ENCODE results near the gene ELAVL2.
"Not testable (repeated sequence)": the region's sequence is repeated elsewhere in the genome, so short reads cannot be mapped to it uniquely, and the experiment has no call there.

ELAVL2 gene

GRCh38 chr9:23728736-23729135, 97.3 kb downstream of the ELAVL2 start:
- TF ChIP-seq, protein P1, sequence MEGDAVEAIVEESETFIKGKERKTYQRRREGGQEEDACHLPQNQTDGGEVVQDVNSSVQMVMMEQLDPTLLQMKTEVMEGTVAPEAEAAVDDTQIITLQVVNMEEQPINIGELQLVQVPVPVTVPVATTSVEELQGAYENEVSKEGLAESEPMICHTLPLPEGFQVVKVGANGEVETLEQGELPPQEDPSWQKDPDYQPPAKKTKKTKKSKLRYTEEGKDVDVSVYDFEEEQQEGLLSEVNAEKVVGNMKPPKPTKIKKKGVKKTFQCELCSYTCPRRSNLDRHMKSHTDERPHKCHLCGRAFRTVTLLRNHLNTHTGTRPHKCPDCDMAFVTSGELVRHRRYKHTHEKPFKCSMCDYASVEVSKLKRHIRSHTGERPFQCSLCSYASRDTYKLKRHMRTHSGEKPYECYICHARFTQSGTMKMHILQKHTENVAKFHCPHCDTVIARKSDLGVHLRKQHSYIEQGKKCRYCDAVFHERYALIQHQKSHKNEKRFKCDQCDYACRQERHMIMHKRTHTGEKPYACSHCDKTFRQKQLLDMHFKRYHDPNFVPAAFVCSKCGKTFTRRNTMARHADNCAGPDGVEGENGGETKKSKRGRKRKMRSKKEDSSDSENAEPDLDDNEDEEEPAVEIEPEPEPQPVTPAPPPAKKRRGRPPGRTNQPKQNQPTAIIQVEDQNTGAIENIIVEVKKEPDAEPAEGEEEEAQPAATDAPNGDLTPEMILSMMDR (IDR thresholded peaks at IDR 0.05; ENCODE audit: insufficient read depth, missing control alignments) = no peak
- FAIRE-seq = no peak

GRCh38 chr9:23725279-23725946, 100.6 kb downstream of the ELAVL2 start:
- DNase-seq (ENCODE audit: insufficient read length, low spot score) (no peak), FAIRE-seq (no peak)
- TF ChIP-seq, protein P1 (IDR thresholded peaks at IDR 0.05; ENCODE audit: insufficient read depth, missing control alignments) = no peak

More at GRCh38 chr9:23728736-23729135, 97.3 kb downstream of the ELAVL2 start:
- no peak for DNase-seq (ENCODE audit: insufficient read length, low spot score)

GRCh38 chr9:23723672-23724071, 102.4 kb downstream of the ELAVL2 start:
- no peak for FAIRE-seq
- DNase-seq (ENCODE audit: insufficient read length, low spot score) = no peak
- TF ChIP-seq, protein P1 (IDR thresholded peaks at IDR 0.05; ENCODE audit: insufficient read depth, missing control alignments) = no peak

GRCh38 chr9:23723048-23723447, 103.0 kb downstream of the ELAVL2 start:
- FAIRE-seq; DNase-seq (ENCODE audit: insufficient read length, low spot score): not testable (repeated sequence)

DNA sequence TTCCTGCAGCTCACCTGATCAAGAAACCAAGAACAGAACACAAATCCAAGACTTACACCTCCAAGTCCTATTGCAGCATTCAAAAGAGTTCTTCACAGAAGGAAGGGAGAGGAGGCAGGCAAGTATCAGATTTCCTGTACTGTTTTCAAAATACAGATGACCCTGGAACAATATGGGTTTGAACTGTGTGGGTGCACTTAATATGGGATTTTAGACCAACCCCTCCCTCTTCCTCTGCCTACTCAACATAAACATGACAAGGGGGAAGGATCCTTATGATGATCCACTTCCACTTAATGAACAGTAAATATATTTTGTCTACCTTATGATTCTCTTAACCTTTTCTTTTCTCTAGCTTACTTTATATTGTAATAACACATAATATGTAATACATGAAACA, 104.6 kb downstream of the ELAVL2 start:
- FAIRE-seq (no peak), DNase-seq (ENCODE audit: insufficient read length, low spot score) (no peak)
- TF ChIP-seq, protein P1 (IDR thresholded peaks at IDR 0.05; ENCODE audit: insufficient read depth, missing control alignments) = no peak

DNA sequence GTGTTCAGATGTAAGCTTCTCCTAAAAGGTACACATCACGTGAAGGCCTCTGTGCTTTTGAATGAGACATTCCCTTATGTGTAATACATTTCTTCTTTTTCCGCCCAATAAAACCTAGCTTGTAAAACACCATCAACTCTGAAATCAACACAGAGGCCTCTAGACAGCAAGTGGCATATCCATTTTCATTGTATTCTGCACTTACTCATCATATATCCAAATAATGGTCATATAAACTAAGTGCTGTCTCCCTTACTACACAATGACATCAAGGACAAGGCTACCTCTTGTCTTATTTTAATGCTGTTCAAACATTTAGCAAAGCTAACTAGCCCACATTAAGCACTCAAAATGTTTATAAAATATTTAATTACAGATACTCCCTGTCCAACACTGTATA, 108.5 kb downstream of the ELAVL2 start:
- no peak for DNase-seq (ENCODE audit: insufficient read length, low spot score)
- no peak for FAIRE-seq
- TF ChIP-seq, protein P1 (IDR thresholded peaks at IDR 0.05; ENCODE audit: insufficient read depth, missing control alignments) = no peak

- no peak for FAIRE-seq
- TF ChIP-seq, protein P1 (IDR thresholded peaks at IDR 0.05; ENCODE audit: insufficient read depth, missing control alignments) = no peak
- no peak for DNase-seq (ENCODE audit: insufficient read length, low spot score)
Observed at GRCh38 chr9:23707249-23707648, 118.8 kb downstream of the ELAVL2 start.

Data from D721Med (cell line).